ENCODE results near the gene MGAM2. TPM values are rescaled to one million over a fixed set of nuclear protein-coding genes. Genes with fewer than 3 reads are reported as not detected.

Gene MGAM2
- total and polyA plus RNA-seq, 4 donors, result 0.09 to 0.59 (median 0.11) TPM

DNA sequence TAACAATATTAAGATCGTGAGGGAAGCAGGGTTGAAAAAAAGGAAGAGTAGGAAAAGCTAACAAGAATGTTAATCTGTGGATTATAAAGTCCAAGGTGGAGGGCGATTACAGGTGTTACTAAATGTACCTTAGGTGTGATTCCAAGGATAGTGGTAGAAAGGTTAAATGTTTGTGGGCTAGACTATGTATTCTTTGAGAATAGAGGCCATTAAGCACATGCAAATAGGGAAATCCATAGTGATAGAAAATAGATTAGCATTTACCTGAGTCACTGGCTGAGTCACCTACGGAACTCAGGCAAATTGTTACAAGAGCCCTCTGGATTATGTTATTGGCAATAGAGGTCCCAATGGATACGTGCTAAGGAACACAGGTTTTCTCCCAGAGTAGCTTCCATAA lies 9.0 kb downstream of the MGAM2 start:
- Histone ChIP-seq H3K4me3 (ENCODE audit: low read depth in 1 of 3, low read length in 3 of 3) (no peak overlapping the region), H3K27ac (ENCODE audit: low read depth in 1 of 2, low read length in 2 of 2) (no peak overlapping the region), H3K27me3 (ENCODE audit: control insufficient read depth in 4 of 4, insufficient read depth in 4 of 4, low read length in 3 of 4) (peaks cover 0 to 2% (median 0%) of the 10 kb centered on the region in 4 donors), H3K4me1 (ENCODE audit: control insufficient read depth in 4 of 4, insufficient read depth in 4 of 4, low read length in 3 of 4) (no peaks in the 10 kb centered on the region), H3K9me3 (ENCODE audit: control insufficient read depth in 4 of 4, low read length in 3 of 4) (no peaks in the 10 kb centered on the region), H3K36me3 (ENCODE audit: control insufficient read depth in 4 of 4, insufficient read depth in 3 of 4, low read depth in 1 of 4, low read length in 3 of 4) (no peaks in the 10 kb centered on the region), H3K9ac (ENCODE audit: low read depth in 1 of 2, low read length in 2 of 2) (no peak overlapping the region)
- WGBS, result 66% methylated on average over 4 of the region's 4 CpGs
- TF ChIP-seq HNF4A (conservative IDR thresholded peaks at IDR 0.05) (no peak), RAD21 (IDR thresholded peaks at IDR 0.05) (no peak), FOXA2 (IDR thresholded peaks at IDR 0.05) (no peak), NR2F2 (IDR thresholded peaks at IDR 0.05) (no peak), JUND (IDR thresholded peaks at IDR 0.05) (no peak), FOXA1 (IDR thresholded peaks at IDR 0.05) (no peak), EGR1 (IDR thresholded peaks at IDR 0.05; ENCODE audit: low read depth in 2 of 2) (no peak), SP1 (IDR thresholded peaks at IDR 0.05) (no peak), GABPA (IDR thresholded peaks at IDR 0.05 in 1 of 2, conservative IDR thresholded peaks at IDR 0.05 in 1 of 2) (no peak), ATF3 (IDR thresholded peaks at IDR 0.05) (no peak), TAF1 (conservative IDR thresholded peaks at IDR 0.05) (no peak)
- TF ChIP-seq, protein P1, sequence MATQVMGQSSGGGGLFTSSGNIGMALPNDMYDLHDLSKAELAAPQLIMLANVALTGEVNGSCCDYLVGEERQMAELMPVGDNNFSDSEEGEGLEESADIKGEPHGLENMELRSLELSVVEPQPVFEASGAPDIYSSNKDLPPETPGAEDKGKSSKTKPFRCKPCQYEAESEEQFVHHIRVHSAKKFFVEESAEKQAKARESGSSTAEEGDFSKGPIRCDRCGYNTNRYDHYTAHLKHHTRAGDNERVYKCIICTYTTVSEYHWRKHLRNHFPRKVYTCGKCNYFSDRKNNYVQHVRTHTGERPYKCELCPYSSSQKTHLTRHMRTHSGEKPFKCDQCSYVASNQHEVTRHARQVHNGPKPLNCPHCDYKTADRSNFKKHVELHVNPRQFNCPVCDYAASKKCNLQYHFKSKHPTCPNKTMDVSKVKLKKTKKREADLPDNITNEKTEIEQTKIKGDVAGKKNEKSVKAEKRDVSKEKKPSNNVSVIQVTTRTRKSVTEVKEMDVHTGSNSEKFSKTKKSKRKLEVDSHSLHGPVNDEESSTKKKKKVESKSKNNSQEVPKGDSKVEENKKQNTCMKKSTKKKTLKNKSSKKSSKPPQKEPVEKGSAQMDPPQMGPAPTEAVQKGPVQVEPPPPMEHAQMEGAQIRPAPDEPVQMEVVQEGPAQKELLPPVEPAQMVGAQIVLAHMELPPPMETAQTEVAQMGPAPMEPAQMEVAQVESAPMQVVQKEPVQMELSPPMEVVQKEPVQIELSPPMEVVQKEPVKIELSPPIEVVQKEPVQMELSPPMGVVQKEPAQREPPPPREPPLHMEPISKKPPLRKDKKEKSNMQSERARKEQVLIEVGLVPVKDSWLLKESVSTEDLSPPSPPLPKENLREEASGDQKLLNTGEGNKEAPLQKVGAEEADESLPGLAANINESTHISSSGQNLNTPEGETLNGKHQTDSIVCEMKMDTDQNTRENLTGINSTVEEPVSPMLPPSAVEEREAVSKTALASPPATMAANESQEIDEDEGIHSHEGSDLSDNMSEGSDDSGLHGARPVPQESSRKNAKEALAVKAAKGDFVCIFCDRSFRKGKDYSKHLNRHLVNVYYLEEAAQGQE (IDR thresholded peaks at IDR 0.05), result no peak
- TF ChIP-seq, protein P2, sequence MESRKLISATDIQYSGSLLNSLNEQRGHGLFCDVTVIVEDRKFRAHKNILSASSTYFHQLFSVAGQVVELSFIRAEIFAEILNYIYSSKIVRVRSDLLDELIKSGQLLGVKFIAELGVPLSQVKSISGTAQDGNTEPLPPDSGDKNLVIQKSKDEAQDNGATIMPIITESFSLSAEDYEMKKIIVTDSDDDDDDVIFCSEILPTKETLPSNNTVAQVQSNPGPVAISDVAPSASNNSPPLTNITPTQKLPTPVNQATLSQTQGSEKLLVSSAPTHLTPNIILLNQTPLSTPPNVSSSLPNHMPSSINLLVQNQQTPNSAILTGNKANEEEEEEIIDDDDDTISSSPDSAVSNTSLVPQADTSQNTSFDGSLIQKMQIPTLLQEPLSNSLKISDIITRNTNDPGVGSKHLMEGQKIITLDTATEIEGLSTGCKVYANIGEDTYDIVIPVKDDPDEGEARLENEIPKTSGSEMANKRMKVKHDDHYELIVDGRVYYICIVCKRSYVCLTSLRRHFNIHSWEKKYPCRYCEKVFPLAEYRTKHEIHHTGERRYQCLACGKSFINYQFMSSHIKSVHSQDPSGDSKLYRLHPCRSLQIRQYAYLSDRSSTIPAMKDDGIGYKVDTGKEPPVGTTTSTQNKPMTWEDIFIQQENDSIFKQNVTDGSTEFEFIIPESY (IDR thresholded peaks at IDR 0.05), result no peak
- TF ChIP-seq, protein P3, sequence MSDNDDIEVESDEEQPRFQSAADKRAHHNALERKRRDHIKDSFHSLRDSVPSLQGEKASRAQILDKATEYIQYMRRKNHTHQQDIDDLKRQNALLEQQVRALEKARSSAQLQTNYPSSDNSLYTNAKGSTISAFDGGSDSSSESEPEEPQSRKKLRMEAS (IDR thresholded peaks at IDR 0.05), result no peak
- no peak for DNase-seq (ENCODE audit: low spot score)

DNA sequence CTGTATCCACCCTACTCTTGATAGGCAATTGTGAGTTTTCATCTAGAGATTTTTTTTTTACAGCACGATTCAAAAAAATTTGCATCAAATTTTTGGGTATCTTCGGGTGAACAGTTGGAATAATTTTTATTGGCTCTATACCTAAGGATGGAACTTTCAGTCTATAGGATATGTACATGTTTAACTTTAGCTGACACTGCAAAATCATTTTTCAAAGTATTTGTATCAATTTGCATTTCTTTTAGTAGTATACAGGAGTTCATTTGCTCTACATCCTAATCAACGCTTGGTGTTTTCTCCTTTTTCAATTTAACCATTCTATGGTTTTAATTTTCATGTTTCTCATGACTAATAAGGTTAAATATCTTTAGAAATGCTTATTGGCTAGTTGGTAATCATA lies 11.7 kb downstream of the MGAM2 start:
- DNase-seq (ENCODE audit: low spot score), result no peak
- H3K9ac ChIP-seq (ENCODE audit: low read depth in 1 of 2, low read length in 2 of 2), result no peak overlapping the region
- no peak for TF ChIP-seq FOXA2 (IDR thresholded peaks at IDR 0.05)
- no peak for TF ChIP-seq HNF4A (conservative IDR thresholded peaks at IDR 0.05)
- TF ChIP-seq, protein P2 (IDR thresholded peaks at IDR 0.05), result no peak
- no peak for TF ChIP-seq RXRA (IDR thresholded peaks at IDR 0.05)
- no peaks in the 10 kb centered on the region for H3K4me1 ChIP-seq (ENCODE audit: control insufficient read depth in 4 of 4, insufficient read depth in 4 of 4, low read length in 3 of 4)
- WGBS, result 85% methylated on average over 3 of the region's 3 CpGs
- no peak overlapping the region for H3K4me3 ChIP-seq (ENCODE audit: low read depth in 1 of 3, low read length in 3 of 3)
- no peak overlapping the region for H3K27ac ChIP-seq (ENCODE audit: low read depth in 1 of 2, low read length in 2 of 2)
- H3K27me3 ChIP-seq (ENCODE audit: control insufficient read depth in 4 of 4, insufficient read depth in 4 of 4, low read length in 3 of 4), result no peaks in the 10 kb centered on the region
- H3K9me3 ChIP-seq (ENCODE audit: control insufficient read depth in 4 of 4, low read length in 3 of 4), result no peaks in the 10 kb centered on the region
- H3K36me3 ChIP-seq (ENCODE audit: control insufficient read depth in 4 of 4, insufficient read depth in 3 of 4, low read depth in 1 of 4, low read length in 3 of 4), result no peaks in the 10 kb centered on the region

Measured in liver (tissue), 9 donors.